ENCODE data around the gene SMIM1. TPM values are rescaled to one million over a fixed set of nuclear protein-coding genes. Genes with fewer than 3 reads are reported as not detected.

SMIM1 gene
- total and polyA plus RNA-seq, 2 of the 4 experiments (the other 2 are of a cell fraction), result 0.90 to 3.4 TPM

DNA sequence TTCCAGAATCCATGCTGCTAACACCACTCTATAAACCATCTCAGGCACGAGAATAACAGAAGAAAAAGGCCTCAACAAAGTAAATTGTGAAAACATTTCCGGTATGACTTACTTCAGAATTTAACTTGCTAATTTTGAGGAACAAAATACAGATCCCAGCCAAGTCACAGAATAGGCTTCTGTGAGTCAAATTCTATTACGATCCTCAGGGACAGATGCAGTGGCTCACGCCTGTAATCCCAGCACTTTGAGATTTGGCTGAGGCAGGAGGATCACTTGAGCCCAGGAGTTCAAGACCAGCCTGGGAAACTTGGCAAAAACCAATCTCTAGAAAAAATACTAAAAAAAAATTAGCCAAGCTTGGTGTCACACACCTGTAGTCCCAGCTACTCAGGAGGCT, 29.1 kb upstream of the SMIM1 start:
- in situ Hi-C loops (cut with MboI; ENCODE audit: low sequenced_read_pairs), result no loop called here
- H3K9ac ChIP-seq (ENCODE audit: low read depth, low read length), result no peak overlapping the region
- H2BK20ac ChIP-seq (ENCODE audit: low read depth, low read length), result no peak overlapping the region

More for the DNA sequence above, 29.1 kb upstream of the SMIM1 start:
- H2AK9ac ChIP-seq (replicated peaks; ENCODE audit: low read depth, low read length, poor library complexity), result no peak overlapping the region
- TF ChIP-seq CTCF (conservative IDR thresholded peaks at IDR 0.05; ENCODE audit: low read depth, low read length), result no peak
- no peak for TF ChIP-seq CEBPB (IDR thresholded peaks at IDR 0.05; ENCODE audit: low read depth, low read length)
- TF ChIP-seq, protein P1, sequence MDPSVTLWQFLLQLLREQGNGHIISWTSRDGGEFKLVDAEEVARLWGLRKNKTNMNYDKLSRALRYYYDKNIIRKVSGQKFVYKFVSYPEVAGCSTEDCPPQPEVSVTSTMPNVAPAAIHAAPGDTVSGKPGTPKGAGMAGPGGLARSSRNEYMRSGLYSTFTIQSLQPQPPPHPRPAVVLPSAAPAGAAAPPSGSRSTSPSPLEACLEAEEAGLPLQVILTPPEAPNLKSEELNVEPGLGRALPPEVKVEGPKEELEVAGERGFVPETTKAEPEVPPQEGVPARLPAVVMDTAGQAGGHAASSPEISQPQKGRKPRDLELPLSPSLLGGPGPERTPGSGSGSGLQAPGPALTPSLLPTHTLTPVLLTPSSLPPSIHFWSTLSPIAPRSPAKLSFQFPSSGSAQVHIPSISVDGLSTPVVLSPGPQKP (IDR thresholded peaks at IDR 0.05; ENCODE audit: borderline replicate concordance, low read depth, low read length), result no peak
- TF ChIP-seq RCOR1 (IDR thresholded peaks at IDR 0.05; ENCODE audit: insufficient replicate concordance, low read length), result no peak
- no peak for TF ChIP-seq RAD21 (IDR thresholded peaks at IDR 0.05; ENCODE audit: low read length)
- TF ChIP-seq MAFK (IDR thresholded peaks at IDR 0.05; ENCODE audit: low read depth, low read length), result no peak
- no peak for TF ChIP-seq MXI1 (IDR thresholded peaks at IDR 0.05; ENCODE audit: borderline replicate concordance, low read depth, low read length)
- TF ChIP-seq FOS (IDR thresholded peaks at IDR 0.05; ENCODE audit: low read depth, low read length), result no peak
- no peak for TF ChIP-seq MAZ (IDR thresholded peaks at IDR 0.05; ENCODE audit: borderline replicate concordance, low read depth, low read length)
- TF ChIP-seq SMC3 (IDR thresholded peaks at IDR 0.05; ENCODE audit: low read depth, low read length), result no peak
- no peak for TF ChIP-seq POLR2A (IDR thresholded peaks at IDR 0.05; ENCODE audit: low read depth, low read length)
- no peak overlapping the region for H4K91ac ChIP-seq (ENCODE audit: insufficient read depth, low read depth, low read length)
- dilution Hi-C loops (cut with HindIII; ENCODE audit: low sequenced_read_pairs, unreplicated experiment), result no loop called here
- H2AK5ac ChIP-seq (ENCODE audit: low read depth, low read length), result no peak overlapping the region
- no peaks in the 10 kb centered on the region for H3K27me3 ChIP-seq (ENCODE audit: control insufficient read depth, insufficient read depth, low read length)
- WGBS, 2 experiments (ENCODE audit: extremely low coverage in 2 of 2, insufficient read length in 1 of 2), result 100% methylated on average over 2 of the region's 4 CpGs; no CpG with 5 or more reads in 1 of the 2 experiments
- peaks cover 8% of the 10 kb centered on the region; the same call in 1 of the 2 replicates for H3K4me1 ChIP-seq (ENCODE audit: control insufficient read depth, insufficient read depth, low read length)
- no peak overlapping the region for H2BK5ac ChIP-seq (ENCODE audit: low read depth, low read length, poor library complexity, severe bottlenecking)
- H3K36me3 ChIP-seq (ENCODE audit: control insufficient read depth, insufficient read depth, low read length), result peaks cover 34% of the 10 kb centered on the region
- no peak overlapping the region for H4K8ac ChIP-seq (ENCODE audit: low read depth in 2 of 2, low read length in 2 of 2)
- H3K4me3 ChIP-seq (ENCODE audit: insufficient read depth, low read depth, low read length), result no peak overlapping the region
- no peak overlapping the region for H3K18ac ChIP-seq (ENCODE audit: low read depth, low read length)
- H3K4me2 ChIP-seq (ENCODE audit: low read depth, low read length), result no peak overlapping the region
- no peak overlapping the region for H3K23ac ChIP-seq (ENCODE audit: low read depth, low read length)
- no peaks in the 10 kb centered on the region for H3K9me3 ChIP-seq (ENCODE audit: control insufficient read depth, insufficient read depth, low read length)
- no peak for DNase-seq
- CTCF ChIA-PET, result no interaction called here
- H2BK15ac ChIP-seq (ENCODE audit: low read depth, low read length), result no peak overlapping the region
- no peak overlapping the region for H2BK120ac ChIP-seq (ENCODE audit: low read depth, low read length)
- intact Hi-C loops (cut with micrococcal nuclease), result no loop called here
- H3K27ac ChIP-seq (ENCODE audit: insufficient read depth, low read length), result no peak overlapping the region
- H2AFZ ChIP-seq (replicated peaks; ENCODE audit: low read length, poor library complexity), result no peak overlapping the region
- no peaks in the 10 kb centered on the region; the same call in 1 of the 2 replicates for H4K20me1 ChIP-seq (ENCODE audit: insufficient read depth, low read length)
- no peak overlapping the region for H4K5ac ChIP-seq (ENCODE audit: low read depth, low read length)
- peaks cover 10% of the 10 kb centered on the region; the same call in 1 of the 2 replicates for H3K9me1 ChIP-seq (ENCODE audit: insufficient read depth, low read length)
- no peak for ATAC-seq (ENCODE audit: low read depth)
- no peak overlapping the region for H3K56ac ChIP-seq (ENCODE audit: extremely low read depth, insufficient read depth, low read length)
- no peak overlapping the region for H3K14ac ChIP-seq (replicated peaks; ENCODE audit: low read depth, low read length)
- H3K4ac ChIP-seq (ENCODE audit: low read depth, low read length), result no peak overlapping the region
- BruUV-seq (replicated peaks), result no TSS peak
- POLR2A ChIA-PET (ENCODE audit: unreplicated experiment), result no interaction called here
- peaks cover 15 to 27% of the 10 kb centered on the region in 2 experiments for H3K79me1 ChIP-seq (ENCODE audit: low read depth in 1 of 2, low read length in 2 of 2)
